Colonic mucosa (tissue), 4 donors: ENCODE results near the gene ZC3H13. TPM values are rescaled to one million over a fixed set of nuclear protein-coding genes. Genes with fewer than 3 reads are reported as not detected.

Experiments used
- DNase-seq: peaks from one replicate; pipeline ENCODE4 v3.0.0-alpha.2; 2020
- H3K27ac ChIP-seq: fragments of 200-600 bp; one replicate; pipeline ENCODE4 v1.8.0; 2021
- H3K27me3 ChIP-seq: fragments of 200-600 bp; one replicate; pipeline ENCODE4 v1.8.0; 2021
- H3K36me3 ChIP-seq: fragments of 200-600 bp; one replicate; pipeline ENCODE4 v1.8.0; 2021
- H3K4me1 ChIP-seq: fragments of 200-600 bp; one replicate; pipeline ENCODE4 v1.8.0; 2021; ENCODE audit warnings: mild to moderate bottlenecking
- H3K4me3 ChIP-seq: fragments of 200-600 bp; one replicate; pipeline ENCODE4 v1.8.0; 2021
- H3K9ac ChIP-seq, 2 donors: one replicate each; pipeline ENCODE4 v1.7.0; 2013; ENCODE audit warnings: control low read depth in 2 of 2, low read depth in 2 of 2, low read length in 2 of 2
- H3K9me3 ChIP-seq: fragments of 200-600 bp; one replicate; pipeline ENCODE4 v1.8.0; 2021
- intact Hi-C: fragments of 100-400 bp; cut with DNase I; formaldehyde crosslinking; loops from one replicate; pipeline ENCODE4 v1.14.1; 2022
- total RNA-seq, 2 donors: library from RNA; stranded (reverse); fragmentation: NEBNext Ultra II Directional in 1 of 2; extraction: Animal tissue kit (Norgen Biotek cat#: 25700) in 1 of 2; gene quantifications; one replicate each; pipeline ENCODE4 v1.2.1, GENCODE V29; 2021
- TF ChIP-seq, protein P1 (sequence below): fragments of 200-600 bp; IDR thresholded peaks from one replicate; pipeline ENCODE4 v1.8.0; 2022; ENCODE audit warnings: antibody characterized with exemption, mild to moderate bottlenecking
- donor health status: healthy.
- donor health status: DM: no; HTN: no; CAD: no.
- donor health status: DM: no; HTN: no; CAD: no.

Gene ZC3H13
- total RNA-seq, 2 donors from 2014 or later: 23.2 to 37.5 TPM

DNA sequence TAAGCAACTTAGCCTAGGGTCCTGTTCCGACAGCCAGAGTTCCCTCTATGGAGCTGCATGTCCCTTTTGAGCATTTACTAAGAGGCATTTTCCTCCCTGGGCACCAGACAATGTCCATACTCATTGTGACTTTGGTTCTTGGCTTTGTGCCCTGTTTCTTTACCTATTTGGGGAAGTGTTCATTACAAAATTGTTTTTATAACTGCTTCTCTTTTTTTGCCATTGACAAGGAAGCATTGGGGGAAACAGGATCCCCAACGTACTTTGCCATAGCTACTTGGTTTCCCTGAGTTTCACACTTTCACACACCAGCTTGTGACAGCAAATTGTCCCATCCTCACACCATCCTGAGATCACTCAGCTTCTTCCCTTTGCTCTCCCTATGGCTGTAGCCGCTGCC lies 119.9 kb downstream of the ZC3H13 start:
- no peaks in the 10 kb centered on the region for H3K9me3 ChIP-seq
- no peaks in the 10 kb centered on the region for H3K4me1 ChIP-seq
- TF ChIP-seq, protein P1, sequence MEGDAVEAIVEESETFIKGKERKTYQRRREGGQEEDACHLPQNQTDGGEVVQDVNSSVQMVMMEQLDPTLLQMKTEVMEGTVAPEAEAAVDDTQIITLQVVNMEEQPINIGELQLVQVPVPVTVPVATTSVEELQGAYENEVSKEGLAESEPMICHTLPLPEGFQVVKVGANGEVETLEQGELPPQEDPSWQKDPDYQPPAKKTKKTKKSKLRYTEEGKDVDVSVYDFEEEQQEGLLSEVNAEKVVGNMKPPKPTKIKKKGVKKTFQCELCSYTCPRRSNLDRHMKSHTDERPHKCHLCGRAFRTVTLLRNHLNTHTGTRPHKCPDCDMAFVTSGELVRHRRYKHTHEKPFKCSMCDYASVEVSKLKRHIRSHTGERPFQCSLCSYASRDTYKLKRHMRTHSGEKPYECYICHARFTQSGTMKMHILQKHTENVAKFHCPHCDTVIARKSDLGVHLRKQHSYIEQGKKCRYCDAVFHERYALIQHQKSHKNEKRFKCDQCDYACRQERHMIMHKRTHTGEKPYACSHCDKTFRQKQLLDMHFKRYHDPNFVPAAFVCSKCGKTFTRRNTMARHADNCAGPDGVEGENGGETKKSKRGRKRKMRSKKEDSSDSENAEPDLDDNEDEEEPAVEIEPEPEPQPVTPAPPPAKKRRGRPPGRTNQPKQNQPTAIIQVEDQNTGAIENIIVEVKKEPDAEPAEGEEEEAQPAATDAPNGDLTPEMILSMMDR: no peak
- DNase-seq: no peak
- H3K36me3 ChIP-seq: no peaks in the 10 kb centered on the region
- H3K9ac ChIP-seq: no peak overlapping the region
- H3K4me3 ChIP-seq: no peak overlapping the region
- H3K27me3 ChIP-seq: no peaks in the 10 kb centered on the region
- intact Hi-C loops: no loop called here
- no peak overlapping the region for H3K27ac ChIP-seq

DNA sequence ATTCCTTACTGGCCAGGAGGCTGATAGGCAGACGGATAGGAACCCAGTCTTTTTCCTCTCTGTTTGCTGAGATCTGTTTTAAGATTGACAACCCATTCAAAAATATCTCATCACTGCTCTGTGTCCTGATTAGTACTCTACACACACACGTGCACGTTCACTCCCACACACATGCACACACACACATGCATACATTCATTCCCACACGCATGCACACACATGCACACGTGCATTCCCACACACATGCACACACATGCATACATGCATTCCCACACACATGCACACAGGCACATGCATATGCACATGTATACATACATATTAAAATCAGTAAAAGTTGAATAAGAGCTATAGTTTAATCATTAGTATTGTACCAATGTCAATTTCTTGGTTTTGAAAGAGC lies 120.4 kb downstream of the ZC3H13 start:
- Histone ChIP-seq H3K9me3 (no peaks in the 10 kb centered on the region), H3K4me1 (no peaks in the 10 kb centered on the region), H3K27me3 (no peaks in the 10 kb centered on the region), H3K4me3 (no peak overlapping the region), H3K36me3 (no peaks in the 10 kb centered on the region), H3K27ac (no peak overlapping the region), H3K9ac (no peak overlapping the region)
- TF ChIP-seq, protein P1: no peak
- intact Hi-C loops: no loop called here
- DNase-seq: no peak

DNA sequence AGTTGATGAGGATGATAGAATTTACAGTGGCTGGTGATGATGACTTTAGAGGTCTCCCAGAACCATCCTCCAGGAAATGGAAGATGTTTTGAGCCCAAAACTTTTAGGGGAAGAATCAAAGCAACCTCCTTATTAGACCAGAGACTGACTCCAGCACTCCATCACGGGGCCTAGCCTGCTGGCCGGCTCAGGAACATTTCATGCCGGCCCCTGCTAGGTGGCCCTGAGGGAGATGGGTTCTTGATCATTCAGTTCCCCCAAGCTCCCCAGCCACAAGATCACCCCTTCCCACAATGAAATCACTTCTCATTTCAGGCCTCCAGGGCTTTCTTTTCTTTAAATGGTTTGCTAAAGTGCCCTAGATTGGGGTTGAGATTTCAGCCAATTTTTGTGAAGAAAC lies 121.3 kb downstream of the ZC3H13 start:
- H3K4me3 ChIP-seq: no peak overlapping the region
- intact Hi-C loops: no loop called here
- DNase-seq: no peak
- H3K9me3 ChIP-seq: no peaks in the 10 kb centered on the region
- H3K9ac ChIP-seq: no peak overlapping the region
- H3K27ac ChIP-seq: no peak overlapping the region
- no peaks in the 10 kb centered on the region for H3K27me3 ChIP-seq
- H3K4me1 ChIP-seq: no peaks in the 10 kb centered on the region
- TF ChIP-seq, protein P1: no peak
- no peaks in the 10 kb centered on the region for H3K36me3 ChIP-seq

DNA sequence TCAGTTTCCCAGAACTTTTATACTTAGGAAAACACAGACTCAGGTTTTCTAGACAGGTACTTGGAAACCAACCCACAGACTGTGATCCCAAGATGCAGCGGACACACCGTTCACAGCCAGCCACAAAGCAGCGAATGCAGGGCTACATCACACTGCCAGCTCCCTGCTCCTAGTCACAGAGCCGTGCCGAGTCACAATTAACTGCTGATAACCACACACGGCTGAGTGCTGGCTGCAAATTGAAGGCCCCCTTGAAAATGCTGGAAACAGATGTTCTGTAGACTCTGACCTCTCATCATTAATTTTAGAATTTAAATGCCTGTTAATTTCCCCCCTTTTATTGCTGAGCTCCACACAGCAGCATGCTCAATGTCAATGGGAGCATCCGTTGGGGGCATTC lies 122.4 kb downstream of the ZC3H13 start:
- intact Hi-C loops: no loop called here
- no peaks in the 10 kb centered on the region for H3K27me3 ChIP-seq
- TF ChIP-seq, protein P1: no peak

DNA sequence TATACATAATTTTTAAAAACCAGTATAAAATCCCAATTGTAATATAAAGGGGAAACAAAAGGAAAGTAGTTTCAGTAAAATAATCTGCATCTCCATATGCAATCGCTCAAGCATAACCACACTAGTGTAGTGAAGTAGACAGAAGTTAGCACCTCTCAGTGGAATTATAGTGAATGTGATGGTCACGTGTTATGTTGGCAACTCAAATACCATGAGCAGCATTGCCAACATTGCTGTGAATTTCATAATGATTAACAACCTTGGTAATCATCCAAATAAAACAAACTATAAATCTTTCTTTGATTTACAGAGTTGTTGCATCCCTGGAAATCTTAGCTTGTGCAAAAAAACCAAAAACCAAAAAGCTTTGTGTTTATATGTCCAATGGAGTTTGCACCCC lies 123.7 kb downstream of the ZC3H13 start:
- TF ChIP-seq, protein P1: no peak
- Histone ChIP-seq H3K27ac (no peak overlapping the region), H3K36me3 (no peaks in the 10 kb centered on the region), H3K9me3 (no peaks in the 10 kb centered on the region), H3K9ac (no peak overlapping the region), H3K27me3 (no peaks in the 10 kb centered on the region), H3K4me1 (no peaks in the 10 kb centered on the region), H3K4me3 (no peak overlapping the region)
- no peak for DNase-seq
- intact Hi-C loops: no loop called here

More for the DNA sequence above, 122.4 kb downstream of the ZC3H13 start:
- Histone ChIP-seq H3K9me3 (no peaks in the 10 kb centered on the region), H3K9ac (no peak overlapping the region), H3K36me3 (no peaks in the 10 kb centered on the region), H3K4me1 (no peaks in the 10 kb centered on the region), H3K4me3 (no peak overlapping the region), H3K27ac (no peak overlapping the region)
- DNase-seq: no peak

DNA sequence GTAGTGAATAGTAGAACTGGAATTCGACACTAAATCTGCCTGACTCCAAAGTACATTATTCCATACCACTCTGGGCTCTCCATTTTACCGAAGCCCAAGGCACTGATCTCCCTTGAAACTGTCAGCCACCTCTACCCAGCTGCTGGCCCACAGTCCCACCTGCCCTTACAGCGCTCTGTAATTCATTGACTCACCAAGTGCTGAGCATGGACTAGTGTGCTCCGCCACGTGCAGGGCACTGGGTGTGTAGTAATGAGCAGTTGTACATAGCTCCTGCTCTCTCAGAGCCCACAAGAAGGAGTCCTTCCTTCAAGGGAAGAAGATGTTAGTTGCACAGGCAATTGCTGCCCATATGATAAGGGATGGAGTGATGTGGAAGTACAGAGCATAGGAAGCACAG lies 124.4 kb downstream of the ZC3H13 start:
- no peak for DNase-seq
- TF ChIP-seq, protein P1: no peak
- Histone ChIP-seq H3K27me3 (no peaks in the 10 kb centered on the region), H3K36me3 (no peaks in the 10 kb centered on the region), H3K27ac (no peak overlapping the region), H3K4me1 (no peaks in the 10 kb centered on the region), H3K9ac (no peak overlapping the region), H3K9me3 (no peaks in the 10 kb centered on the region), H3K4me3 (no peak overlapping the region)
- intact Hi-C loops: no loop called here
